Urinary bladder (tissue), 4 donors: ENCODE data around the gene ITPRID2. TPM values are rescaled to one million over a fixed set of nuclear protein-coding genes. Genes with fewer than 3 reads are reported as not detected.

ENCODE experiments used
- DNase-seq: peaks from one replicate; pipeline ENCODE4 v3.0.0-alpha.2; 2015; ENCODE audit errors: extremely low spot score
- H3K27ac ChIP-seq: one replicate; pipeline ENCODE4 v1.5.1; 2013; ENCODE audit warnings: low read depth, mild to moderate bottlenecking, moderate library complexity
- H3K36me3 ChIP-seq: one replicate; pipeline ENCODE4 v1.6.1; 2013; ENCODE audit warnings: mild to moderate bottlenecking, moderate library complexity; ENCODE audit not compliant: insufficient read depth
- H3K4me1 ChIP-seq: one replicate; pipeline ENCODE4 v1.6.1; 2013; ENCODE audit warnings: mild to moderate bottlenecking, moderate library complexity; ENCODE audit not compliant: insufficient read depth
- H3K4me3 ChIP-seq: one replicate; pipeline ENCODE4 v1.5.1; 2013; ENCODE audit warnings: low read depth, low read length
- WGBS: extraction: QIAGEN DNeasy Blood & Tissue Kit; methylation state at CpG from one replicate; pipeline ENCODE4 v1.1.7; 2013; 5-methylcytosine and 5-hydroxymethylcytosine counted together
- polyA plus RNA-seq: library from polyadenylated mRNA; stranded (reverse); fragments of 200-250 nt; gene quantifications from one replicate; pipeline ENCODE4 v1.2.3, GENCODE V29; 2013
- total RNA-seq: library from RNA; depleted of rRNA; stranded (reverse); fragments of >200 nt; gene quantifications from one replicate; pipeline ENCODE4 v1.2.3, GENCODE V29; 2014
- donor health status: healthy with polysubstance abuse.
- donor health status: healthy.

The ITPRID2 gene
- total and polyA plus RNA-seq, 2 donors: 50.9 to 166 TPM

GRCh38 chr2:181890271-181890670 is 1.3 kb upstream of the ITPRID2 start:
- H3K27ac ChIP-seq: no peak overlapping the region
- peaks cover 2% of the 10 kb centered on the region for H3K4me1 ChIP-seq
- 68% methylated on average over 2 of the region's 2 CpGs for WGBS
- DNase-seq: no peak
- no peak overlapping the region for H3K4me3 ChIP-seq
- H3K36me3 ChIP-seq: no peaks in the 10 kb centered on the region

- H3K36me3 ChIP-seq: no peaks in the 10 kb centered on the region
- peak overlapping the region; percentile 95 for H3K27ac ChIP-seq
- H3K4me1 ChIP-seq: no peaks in the 10 kb centered on the region
- peak overlapping the region; percentile 88 for H3K4me3 ChIP-seq
- DNase-seq: peak; percentile 28
- under 1% methylated on average over 83 of the region's 83 CpGs for WGBS
Measured at GRCh38 chr2:181891966-181892798, 652 bp downstream of the ITPRID2 start.

GRCh38 chr2:181892799-181893435 is 1.4 kb downstream of the ITPRID2 start:
- peak; percentile 35 for DNase-seq
- Histone ChIP-seq H3K4me1 (no peaks in the 10 kb centered on the region), H3K36me3 (no peaks in the 10 kb centered on the region), H3K4me3 (peak overlapping the region; percentile 88), H3K27ac (peak overlapping the region; percentile 95)
- WGBS: 3% methylated on average over 10 of the region's 10 CpGs

- peaks cover under 1% of the 10 kb centered on the region for H3K36me3 ChIP-seq
- no peak for DNase-seq
- peak overlapping the region; percentile 14 for H3K4me3 ChIP-seq
- WGBS: 61% methylated on average over 3 of the region's 3 CpGs
- H3K4me1 ChIP-seq: no peaks in the 10 kb centered on the region
- H3K27ac ChIP-seq: no peak overlapping the region
Measured at GRCh38 chr2:181894381-181894780, 2.9 kb downstream of the ITPRID2 start.

- Histone ChIP-seq H3K4me3 (no peak overlapping the region), H3K4me1 (no peaks in the 10 kb centered on the region), H3K27ac (no peak overlapping the region), H3K36me3 (peaks cover 3% of the 10 kb centered on the region)
- DNase-seq: no peak
- WGBS: 60% methylated on average over 1 of the region's 1 CpG
Measured at GRCh38 chr2:181895818-181896217, 4.3 kb downstream of the ITPRID2 start.

GRCh38 chr2:181896286-181896685 is 4.8 kb downstream of the ITPRID2 start:
- DNase-seq: no peak
- H3K4me1 ChIP-seq: no peaks in the 10 kb centered on the region
- no peak overlapping the region for H3K4me3 ChIP-seq
- peaks cover 3% of the 10 kb centered on the region for H3K36me3 ChIP-seq
- WGBS: 75% methylated on average over 1 of the region's 1 CpG
- H3K27ac ChIP-seq: no peak overlapping the region

GRCh38 chr2:181900007-181900651 is 8.6 kb downstream of the ITPRID2 start:
- 51% methylated on average over 3 of the region's 3 CpGs for WGBS

GRCh38 chr2:181902625-181903024 is 11.1 kb downstream of the ITPRID2 start:
- no peak overlapping the region for H3K4me3 ChIP-seq
- H3K36me3 ChIP-seq: peaks cover 11% of the 10 kb centered on the region
- no peak overlapping the region for H3K27ac ChIP-seq
- WGBS: 70% methylated on average over 3 of the region's 3 CpGs
- no peak for DNase-seq
- H3K4me1 ChIP-seq: no peaks in the 10 kb centered on the region

More at GRCh38 chr2:181900007-181900651, 8.6 kb downstream of the ITPRID2 start:
- no peaks in the 10 kb centered on the region for H3K4me1 ChIP-seq
- no peak overlapping the region for H3K4me3 ChIP-seq
- no peak for DNase-seq
- no peak overlapping the region for H3K27ac ChIP-seq
- H3K36me3 ChIP-seq: peaks cover 11% of the 10 kb centered on the region

- DNase-seq: no peak
- Histone ChIP-seq H3K4me3 (no peak overlapping the region), H3K27ac (no peak overlapping the region), H3K36me3 (peaks cover 11% of the 10 kb centered on the region), H3K4me1 (no peaks in the 10 kb centered on the region)
- WGBS: 15% methylated on average over 2 of the region's 2 CpGs
Measured at GRCh38 chr2:181904022-181904632, 12.6 kb downstream of the ITPRID2 start.

GRCh38 chr2:181907057-181907456 is 15.5 kb downstream of the ITPRID2 start:
- peaks cover 4% of the 10 kb centered on the region for H3K36me3 ChIP-seq
- no peak for DNase-seq
- no peak overlapping the region for H3K4me3 ChIP-seq
- H3K4me1 ChIP-seq: no peaks in the 10 kb centered on the region
- H3K27ac ChIP-seq: no peak overlapping the region

- H3K4me1 ChIP-seq: no peaks in the 10 kb centered on the region
Measured at GRCh38 chr2:181907635-181908034, 16.1 kb downstream of the ITPRID2 start.

GRCh38 chr2:181910028-181910831 is 18.7 kb downstream of the ITPRID2 start:
- H3K36me3 ChIP-seq: no peaks in the 10 kb centered on the region

More at GRCh38 chr2:181907635-181908034, 16.1 kb downstream of the ITPRID2 start:
- Histone ChIP-seq H3K27ac (no peak overlapping the region), H3K36me3 (peaks cover 2% of the 10 kb centered on the region), H3K4me3 (no peak overlapping the region)
- 98% methylated on average over 1 of the region's 1 CpG for WGBS
- no peak for DNase-seq

GRCh38 chr2:181911830-181912229 is 20.3 kb downstream of the ITPRID2 start:
- no peaks in the 10 kb centered on the region for H3K4me1 ChIP-seq
- WGBS: 50% methylated on average over 2 of the region's 2 CpGs
- H3K36me3 ChIP-seq: peaks cover 5% of the 10 kb centered on the region
- no peak for DNase-seq
- H3K27ac ChIP-seq: no peak overlapping the region
- no peak overlapping the region for H3K4me3 ChIP-seq

More at GRCh38 chr2:181910028-181910831, 18.7 kb downstream of the ITPRID2 start:
- H3K4me3 ChIP-seq: no peak overlapping the region
- H3K4me1 ChIP-seq: no peaks in the 10 kb centered on the region
- DNase-seq: no peak
- WGBS: 67% methylated on average over 2 of the region's 2 CpGs
- no peak overlapping the region for H3K27ac ChIP-seq
